Measurements from ENCODE around the gene RAB7B.

DNA sequence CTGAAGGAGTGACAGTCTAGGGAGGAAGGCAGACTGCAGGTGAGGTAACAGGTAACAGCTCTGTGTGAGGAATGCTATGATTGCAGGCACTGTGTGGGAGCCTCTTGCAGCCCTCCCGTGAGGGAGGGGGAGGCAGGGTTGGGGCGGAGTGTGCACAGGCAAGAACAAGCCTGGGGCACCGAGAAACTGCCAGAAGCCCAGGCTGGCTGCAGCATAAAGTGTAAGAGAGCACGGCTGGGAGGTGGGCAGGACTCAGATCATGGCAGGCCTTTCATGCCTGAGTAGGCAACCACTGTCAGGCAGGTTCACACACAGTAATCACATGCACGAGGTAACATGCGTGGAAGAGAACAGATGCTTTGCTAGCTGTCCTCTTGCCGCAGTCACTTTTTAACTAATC is 38.4 kb upstream of the RAB7B start:
- TF ChIP-seq, protein P1, sequence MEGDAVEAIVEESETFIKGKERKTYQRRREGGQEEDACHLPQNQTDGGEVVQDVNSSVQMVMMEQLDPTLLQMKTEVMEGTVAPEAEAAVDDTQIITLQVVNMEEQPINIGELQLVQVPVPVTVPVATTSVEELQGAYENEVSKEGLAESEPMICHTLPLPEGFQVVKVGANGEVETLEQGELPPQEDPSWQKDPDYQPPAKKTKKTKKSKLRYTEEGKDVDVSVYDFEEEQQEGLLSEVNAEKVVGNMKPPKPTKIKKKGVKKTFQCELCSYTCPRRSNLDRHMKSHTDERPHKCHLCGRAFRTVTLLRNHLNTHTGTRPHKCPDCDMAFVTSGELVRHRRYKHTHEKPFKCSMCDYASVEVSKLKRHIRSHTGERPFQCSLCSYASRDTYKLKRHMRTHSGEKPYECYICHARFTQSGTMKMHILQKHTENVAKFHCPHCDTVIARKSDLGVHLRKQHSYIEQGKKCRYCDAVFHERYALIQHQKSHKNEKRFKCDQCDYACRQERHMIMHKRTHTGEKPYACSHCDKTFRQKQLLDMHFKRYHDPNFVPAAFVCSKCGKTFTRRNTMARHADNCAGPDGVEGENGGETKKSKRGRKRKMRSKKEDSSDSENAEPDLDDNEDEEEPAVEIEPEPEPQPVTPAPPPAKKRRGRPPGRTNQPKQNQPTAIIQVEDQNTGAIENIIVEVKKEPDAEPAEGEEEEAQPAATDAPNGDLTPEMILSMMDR (IDR thresholded peaks at IDR 0.05; ENCODE audit: low read depth, low read length): no peak
- no peak for TF ChIP-seq EZH2phosphoT487 (IDR thresholded peaks at IDR 0.05; ENCODE audit: low read depth)

All from OCI-LY3 (cell line).